Small intestine (tissue), 7 donors: ENCODE data around the gene DERL3. TPM values are rescaled to one million over a fixed set of nuclear protein-coding genes. Genes with fewer than 3 reads are reported as not detected.

ENCODE experiments used
- DNase-seq, 2 donors: peaks; one replicate each; pipeline versions ENCODE4 v3.0.0 to v3.0.0-alpha.2; 2013
- FAIRE-seq: peaks from 2 replicates; lab custom pipeline; 2012; peaks lifted over from hg19 to GRCh38; lab: Jason Lieb, UNC
- H3K27ac ChIP-seq, 3 donors: one replicate each; pipeline ENCODE4 v1.5.1; 2013; ENCODE audit warnings: low read length in 2 of 3, mild to moderate bottlenecking in 2 of 3, control low read depth in 1 of 3, inconsistent platforms in 1 of 3, low read depth in 1 of 3, moderate library complexity in 1 of 3
- H3K27me3 ChIP-seq, 3 donors: one replicate each; pipeline ENCODE4 v1.6.1; 2013; ENCODE audit warnings: low read length in 3 of 3, inconsistent platforms in 1 of 3; ENCODE audit not compliant: control insufficient read depth in 3 of 3, insufficient read depth in 3 of 3
- H3K36me3 ChIP-seq, 3 donors: one replicate each; pipeline ENCODE4 v1.6.1; 2013; ENCODE audit warnings: low read length in 3 of 3, inconsistent platforms in 1 of 3, low read depth in 1 of 3, mild to moderate bottlenecking in 1 of 3, moderate library complexity in 1 of 3; ENCODE audit not compliant: control insufficient read depth in 3 of 3, insufficient read depth in 2 of 3
- H3K4me1 ChIP-seq, 3 donors: one replicate each; pipeline ENCODE4 v1.6.1; 2013; ENCODE audit warnings: low read length in 2 of 3, inconsistent platforms in 1 of 3, low read depth in 1 of 3, mild to moderate bottlenecking in 1 of 3, moderate library complexity in 1 of 3; ENCODE audit not compliant: control insufficient read depth in 3 of 3, insufficient read depth in 2 of 3
- H3K4me3 ChIP-seq, 3 donors: one replicate each; pipeline ENCODE4 v1.5.1; 2013; ENCODE audit warnings: low read length in 3 of 3, control low read depth in 1 of 3, inconsistent platforms in 1 of 3, low read depth in 1 of 3, mild to moderate bottlenecking in 1 of 3, moderate library complexity in 1 of 3
- H3K9me3 ChIP-seq, 2 donors: one replicate each; pipeline ENCODE4 v1.6.1; 2013; ENCODE audit warnings: low read depth in 1 of 2, low read length in 1 of 2; ENCODE audit not compliant: control insufficient read depth in 2 of 2, insufficient read depth in 1 of 2
- WGBS, 3 donors: extraction: QIAGEN DNeasy Blood & Tissue Kit; methylation state at CpG; one replicate each; pipeline ENCODE4 v1.1.7; 2013; 5-methylcytosine and 5-hydroxymethylcytosine counted together
- polyA plus RNA-seq, 4 donors: library from polyadenylated mRNA; stranded (reverse) in 3 of 4; unstranded in 1 of 4; fragments of 200-250 nt in 3 of 4; fragments of 120-200 nt in 1 of 4; gene quantifications; one replicate each; pipeline versions ENCODE4 v1.2.1 to v1.2.3, GENCODE V29; 2013
- donor health status: healthy with polysubstance abuse.
- donor health status: control.
- donor health status: control.
- donor health status: Bipolar disorder and iron deficiency.
- donor health status: healthy.

Gene DERL3
- polyA plus RNA-seq, 4 donors = 2.0 to 33.0 (median 14.1) TPM

GRCh38 chr22:23825246-23825905 is 13.4 kb downstream of the DERL3 start:
- Histone ChIP-seq H3K27ac (no peak overlapping the region), H3K4me3 (no peak overlapping the region), H3K27me3 (no peaks in the 10 kb centered on the region), H3K9me3 (peaks cover 0 to 3% of the 10 kb centered on the region in 2 donors), H3K4me1 (no peaks in the 10 kb centered on the region), H3K36me3 (peaks cover 19 to 93% (median 32%) of the 10 kb centered on the region in 3 donors)
- no peak for FAIRE-seq
- WGBS, 3 donors = 91 to 95% (median 95%) methylated on average over 12 of the region's 12 CpGs
- no peak for DNase-seq

GRCh38 chr22:23824476-23825245 is 14.1 kb downstream of the DERL3 start:
- H3K27me3 ChIP-seq = no peaks in the 10 kb centered on the region
- H3K9me3 ChIP-seq = peaks cover 0 to 3% of the 10 kb centered on the region in 2 donors
- H3K27ac ChIP-seq = no peak overlapping the region
- DNase-seq (no peak), FAIRE-seq (no peak)
- no peaks in the 10 kb centered on the region for H3K4me1 ChIP-seq
- no peak overlapping the region for H3K4me3 ChIP-seq
- whole genome bisulfite sequencing, 3 donors = 91 to 95% (median 93%) methylated on average over 13 of the region's 13 CpGs
- H3K36me3 ChIP-seq = peaks cover 20 to 97% (median 34%) of the 10 kb centered on the region in 3 donors

- no peaks in the 10 kb centered on the region for H3K27me3 ChIP-seq
- FAIRE-seq (no peak), DNase-seq (no peak)
- no peak overlapping the region for H3K27ac ChIP-seq
- no peaks in the 10 kb centered on the region for H3K9me3 ChIP-seq
- H3K36me3 ChIP-seq = peaks cover 21 to 96% (median 37%) of the 10 kb centered on the region in 3 donors
- 84 to 93% (median 90%) methylated on average over 14 of the region's 14 CpGs for WGBS, 3 donors
- no peak overlapping the region for H3K4me3 ChIP-seq
- H3K4me1 ChIP-seq = no peaks in the 10 kb centered on the region
Observed at GRCh38 chr22:23823331-23823791, 15.4 kb downstream of the DERL3 start.

GRCh38 chr22:23822101-23822671 is 16.6 kb downstream of the DERL3 start:
- WGBS, 3 donors = 74 to 90% (median 89%) methylated on average over 5 to 6 of the region's 6 CpGs
- no peak for FAIRE-seq
- Histone ChIP-seq H3K9me3 (no peaks in the 10 kb centered on the region), H3K36me3 (peaks cover 19 to 98% (median 36%) of the 10 kb centered on the region in 3 donors), H3K27me3 (no peaks in the 10 kb centered on the region), H3K4me3 (no peak overlapping the region), H3K4me1 (no peaks in the 10 kb centered on the region), H3K27ac (no peak overlapping the region)
- no peak for DNase-seq

GRCh38 chr22:23820748-23821211 is 18.0 kb downstream of the DERL3 start:
- no peaks in the 10 kb centered on the region for H3K4me1 ChIP-seq
- 41 to 50% (median 41%) methylated on average over 4 of the region's 4 CpGs for WGBS, 3 donors
- H3K36me3 ChIP-seq = peaks cover 22 to 98% (median 33%) of the 10 kb centered on the region in 3 donors
- H3K4me3 ChIP-seq = no peak overlapping the region
- no peaks in the 10 kb centered on the region for H3K27me3 ChIP-seq
- DNase-seq (peak in 1 of 2 donors; percentile 14), FAIRE-seq (no peak)
- H3K9me3 ChIP-seq = no peaks in the 10 kb centered on the region
- H3K27ac ChIP-seq = peak overlapping the region in 1 of 3 donors; percentile 30

- 82 to 92% (median 87%) methylated on average over 2 of the region's 2 CpGs for WGBS, 3 donors
- Histone ChIP-seq H3K27me3 (no peaks in the 10 kb centered on the region), H3K4me3 (no peak overlapping the region), H3K36me3 (peaks cover 25 to 89% (median 26%) of the 10 kb centered on the region in 3 donors), H3K4me1 (no peaks in the 10 kb centered on the region), H3K9me3 (no peaks in the 10 kb centered on the region), H3K27ac (no peak overlapping the region)
- FAIRE-seq (no peak), DNase-seq (no peak)
Observed at GRCh38 chr22:23818541-23818940, 20.3 kb downstream of the DERL3 start.

GRCh38 chr22:23817146-23817545 is 21.7 kb downstream of the DERL3 start:
- no peaks in the 10 kb centered on the region for H3K27me3 ChIP-seq
- no peak overlapping the region for H3K27ac ChIP-seq
- H3K36me3 ChIP-seq = peaks cover 18 to 80% (median 19%) of the 10 kb centered on the region in 3 donors
- no peak for FAIRE-seq
- H3K4me1 ChIP-seq = no peaks in the 10 kb centered on the region
- WGBS, 3 donors = 92 to 97% (median 97%) methylated on average over 6 of the region's 6 CpGs
- no peaks in the 10 kb centered on the region for H3K9me3 ChIP-seq
- H3K4me3 ChIP-seq = no peak overlapping the region
- DNase-seq = no peak
